ENCODE data around the gene YARS2.

Gene YARS2

GRCh38 chr12:32718926-32719325, 36.8 kb downstream of the YARS2 start:
- H2AK5ac ChIP-seq (ENCODE audit: low read length) = no peak overlapping the region
- H4K91ac ChIP-seq (ENCODE audit: low read depth, low read length) = no peak overlapping the region
- H3K27ac ChIP-seq (ENCODE audit: low read depth, low read length) = no peak overlapping the region
- H2BK5ac ChIP-seq (ENCODE audit: low read depth, low read length, poor library complexity) = no peak overlapping the region
- H2AFZ ChIP-seq (ENCODE audit: insufficient read depth, low read length, poor library complexity) = no peak overlapping the region
- no peaks in the 10 kb centered on the region for H3K27me3 ChIP-seq (ENCODE audit: insufficient read depth, low read length)
- WGBS (ENCODE audit: extremely low coverage, insufficient coverage, insufficient read length) = no CpG with 5 or more reads among the region's 2 CpGs
- H4K12ac ChIP-seq (ENCODE audit: low read depth, low read length) = no peak overlapping the region
- no peaks in the 10 kb centered on the region for H3K79me1 ChIP-seq (ENCODE audit: low read length)
- H3K14ac ChIP-seq (ENCODE audit: low read length) = no peak overlapping the region
- no peak overlapping the region for H2BK120ac ChIP-seq (ENCODE audit: insufficient read depth, low read length, poor library complexity)
- H3K36me3 ChIP-seq (ENCODE audit: control insufficient read depth in 1 of 2, insufficient read depth in 2 of 2, low read length in 2 of 2) = peaks cover 5 to 8% of the 10 kb centered on the region in 2 experiments
- no peak overlapping the region for H2BK12ac ChIP-seq (ENCODE audit: low read length)
- no peak overlapping the region for H4K8ac ChIP-seq (ENCODE audit: low read depth, low read length)
- no peak overlapping the region for H3K4me2 ChIP-seq (ENCODE audit: low read length)
- H3K79me2 ChIP-seq (ENCODE audit: control insufficient read depth, insufficient read depth, low read length, poor library complexity) = no peaks in the 10 kb centered on the region
- H3K9me3 ChIP-seq (ENCODE audit: insufficient read depth, low read depth, low read length) = no peaks in the 10 kb centered on the region
- no peak overlapping the region for H3K4me3 ChIP-seq (ENCODE audit: low read depth, low read length)
- no peak overlapping the region for H3K23ac ChIP-seq (ENCODE audit: low read length)
- H3K4ac ChIP-seq (ENCODE audit: low read depth, low read length) = no peak overlapping the region
- DNase-seq = peak in 1 of 2 donors; percentile 25
- no peak overlapping the region for H3K9ac ChIP-seq (ENCODE audit: low read length)
- H3K4me1 ChIP-seq (ENCODE audit: control insufficient read depth in 1 of 2, insufficient read depth in 2 of 2, low read length in 2 of 2) = no peaks in the 10 kb centered on the region
- no peak overlapping the region for H3K18ac ChIP-seq (ENCODE audit: low read length)

- no peak overlapping the region for H4K8ac ChIP-seq (ENCODE audit: low read depth, low read length)
- H4K91ac ChIP-seq (ENCODE audit: low read depth, low read length) = no peak overlapping the region
- no CpG with 5 or more reads among the region's 4 CpGs for WGBS (ENCODE audit: extremely low coverage, insufficient coverage, insufficient read length)
- H3K23ac ChIP-seq (ENCODE audit: low read length) = no peak overlapping the region
- H3K14ac ChIP-seq (ENCODE audit: low read length) = no peak overlapping the region
- no peaks in the 10 kb centered on the region for H3K4me1 ChIP-seq (ENCODE audit: control insufficient read depth in 1 of 2, insufficient read depth in 2 of 2, low read length in 2 of 2)
- H2BK120ac ChIP-seq (ENCODE audit: insufficient read depth, low read length, poor library complexity) = no peak overlapping the region
- H3K79me1 ChIP-seq (ENCODE audit: low read length) = no peaks in the 10 kb centered on the region
- no peak overlapping the region for H3K4me3 ChIP-seq (ENCODE audit: low read depth, low read length)
- no peaks in the 10 kb centered on the region for H3K79me2 ChIP-seq (ENCODE audit: control insufficient read depth, insufficient read depth, low read length, poor library complexity)
- no peak overlapping the region for H2BK12ac ChIP-seq (ENCODE audit: low read length)
- DNase-seq = no peak
- H3K27ac ChIP-seq (ENCODE audit: low read depth, low read length) = no peak overlapping the region
- no peaks in the 10 kb centered on the region for H3K27me3 ChIP-seq (ENCODE audit: insufficient read depth, low read length)
- H2AFZ ChIP-seq (ENCODE audit: insufficient read depth, low read length, poor library complexity) = no peak overlapping the region
- no peak overlapping the region for H2AK5ac ChIP-seq (ENCODE audit: low read length)
- H3K4me2 ChIP-seq (ENCODE audit: low read length) = no peak overlapping the region
- peaks cover 9 to 10% of the 10 kb centered on the region in 2 experiments for H3K36me3 ChIP-seq (ENCODE audit: control insufficient read depth in 1 of 2, insufficient read depth in 2 of 2, low read length in 2 of 2)
- H3K9ac ChIP-seq (ENCODE audit: low read length) = no peak overlapping the region
- no peaks in the 10 kb centered on the region for H3K9me3 ChIP-seq (ENCODE audit: insufficient read depth, low read depth, low read length)
- no peak overlapping the region for H3K18ac ChIP-seq (ENCODE audit: low read length)
- no peak overlapping the region for H4K12ac ChIP-seq (ENCODE audit: low read depth, low read length)
- H2BK5ac ChIP-seq (ENCODE audit: low read depth, low read length, poor library complexity) = no peak overlapping the region
- no peak overlapping the region for H3K4ac ChIP-seq (ENCODE audit: low read depth, low read length)
Observed at GRCh38 chr12:32714772-32715171, 40.9 kb downstream of the YARS2 start.

GRCh38 chr12:32708926-32709325, 46.8 kb downstream of the YARS2 start:
- no peak overlapping the region for H3K18ac ChIP-seq (ENCODE audit: low read length)
- H3K79me1 ChIP-seq (ENCODE audit: low read length) = no peaks in the 10 kb centered on the region
- no peaks in the 10 kb centered on the region for H3K79me2 ChIP-seq (ENCODE audit: control insufficient read depth, insufficient read depth, low read length, poor library complexity)
- H3K27me3 ChIP-seq (ENCODE audit: insufficient read depth, low read length) = no peaks in the 10 kb centered on the region
- H3K4ac ChIP-seq (ENCODE audit: low read depth, low read length) = no peak overlapping the region
- H3K14ac ChIP-seq (ENCODE audit: low read length) = no peak overlapping the region
- no peak overlapping the region for H3K23ac ChIP-seq (ENCODE audit: low read length)
- no peak overlapping the region for H2BK5ac ChIP-seq (ENCODE audit: low read depth, low read length, poor library complexity)
- no peak overlapping the region for H2BK12ac ChIP-seq (ENCODE audit: low read length)
- no peak overlapping the region for H3K9ac ChIP-seq (ENCODE audit: low read length)
- H4K8ac ChIP-seq (ENCODE audit: low read depth, low read length) = no peak overlapping the region
- no peak overlapping the region for H2AFZ ChIP-seq (ENCODE audit: insufficient read depth, low read length, poor library complexity)
- no CpG with 5 or more reads among the region's 2 CpGs for WGBS (ENCODE audit: extremely low coverage, insufficient coverage, insufficient read length)
- H2AK5ac ChIP-seq (ENCODE audit: low read length) = no peak overlapping the region
- no peaks in the 10 kb centered on the region for H3K9me3 ChIP-seq (ENCODE audit: insufficient read depth, low read depth, low read length)
- H3K27ac ChIP-seq (ENCODE audit: low read depth, low read length) = no peak overlapping the region
- H3K4me3 ChIP-seq (ENCODE audit: low read depth, low read length) = no peak overlapping the region
- H3K4me2 ChIP-seq (ENCODE audit: low read length) = no peak overlapping the region
- H2BK120ac ChIP-seq (ENCODE audit: insufficient read depth, low read length, poor library complexity) = no peak overlapping the region
- H4K91ac ChIP-seq (ENCODE audit: low read depth, low read length) = no peak overlapping the region
- no peaks in the 10 kb centered on the region for H3K4me1 ChIP-seq (ENCODE audit: control insufficient read depth in 1 of 2, insufficient read depth in 2 of 2, low read length in 2 of 2)
- no peak for DNase-seq
- H3K36me3 ChIP-seq (ENCODE audit: control insufficient read depth in 1 of 2, insufficient read depth in 2 of 2, low read length in 2 of 2) = peaks cover 6 to 7% of the 10 kb centered on the region in 2 experiments
- no peak overlapping the region for H4K12ac ChIP-seq (ENCODE audit: low read depth, low read length)

GRCh38 chr12:32706335-32707024, 49.2 kb downstream of the YARS2 start:
- Histone ChIP-seq H3K27ac (ENCODE audit: low read depth, low read length) (no peak overlapping the region), H3K79me2 (ENCODE audit: control insufficient read depth, insufficient read depth, low read length, poor library complexity) (no peaks in the 10 kb centered on the region), H3K4me3 (ENCODE audit: low read depth, low read length) (no peak overlapping the region), H3K79me1 (ENCODE audit: low read length) (no peaks in the 10 kb centered on the region), H2BK12ac (ENCODE audit: low read length) (no peak overlapping the region), H4K91ac (ENCODE audit: low read depth, low read length) (no peak overlapping the region), H3K4ac (ENCODE audit: low read depth, low read length) (no peak overlapping the region), H3K9me3 (ENCODE audit: insufficient read depth, low read depth, low read length) (no peaks in the 10 kb centered on the region), H3K4me1 (ENCODE audit: control insufficient read depth in 1 of 2, insufficient read depth in 2 of 2, low read length in 2 of 2) (no peaks in the 10 kb centered on the region), H2BK120ac (ENCODE audit: insufficient read depth, low read length, poor library complexity) (no peak overlapping the region), H2AK5ac (ENCODE audit: low read length) (no peak overlapping the region), H3K36me3 (ENCODE audit: control insufficient read depth in 1 of 2, insufficient read depth in 2 of 2, low read length in 2 of 2) (peaks cover 3 to 5% of the 10 kb centered on the region in 2 experiments), H4K8ac (ENCODE audit: low read depth, low read length) (no peak overlapping the region), H3K4me2 (ENCODE audit: low read length) (no peak overlapping the region), H3K23ac (ENCODE audit: low read length) (no peak overlapping the region), H2BK5ac (ENCODE audit: low read depth, low read length, poor library complexity) (no peak overlapping the region), H4K12ac (ENCODE audit: low read depth, low read length) (no peak overlapping the region), H3K9ac (ENCODE audit: low read length) (no peak overlapping the region), H2AFZ (ENCODE audit: insufficient read depth, low read length, poor library complexity) (no peak overlapping the region), H3K14ac (ENCODE audit: low read length) (no peak overlapping the region), H3K27me3 (ENCODE audit: insufficient read depth, low read length) (no peaks in the 10 kb centered on the region), H3K18ac (ENCODE audit: low read length) (no peak overlapping the region)
- DNase-seq = no peak
- WGBS (ENCODE audit: extremely low coverage, insufficient coverage, insufficient read length) = no CpG with 5 or more reads among the region's 2 CpGs

Data from trophoblast cell (in vitro differentiated cells and primary cell).